Lower leg skin (tissue), 4 donors: Measurements from ENCODE around the gene STX8. TPM values are rescaled to one million over a fixed set of nuclear protein-coding genes. Genes with fewer than 3 reads are reported as not detected.

ENCODE experiments used
- DNase-seq, 2 donors: peaks; one replicate each; pipeline ENCODE4 v3.0.0-alpha.2; 2019; ENCODE audit warnings: low spot score in 2 of 2
- H3K4me3 ChIP-seq: fragments of 200-600 bp; sonication (generic); 2 replicates; pipeline ENCODE4 v1.5.1; 2017; ENCODE audit warnings: mild to moderate bottlenecking, low read depth; ENCODE audit not compliant: poor library complexity, severe bottlenecking
- POLR2A ChIP-seq, 2 donors: fragments of 450-650 bp; IDR thresholded peaks; one replicate each; pipeline ENCODE4 v1.6.1; 2016 to 2017; ENCODE audit warnings: antibody characterized with exemption in 2 of 2, mild to moderate bottlenecking in 1 of 2, moderate library complexity in 1 of 2
- WGBS, 2 donors: methylation state at CpG; one replicate each; pipeline ENCODE4 v1.1.5; 2018; 5-methylcytosine and 5-hydroxymethylcytosine counted together
- intact Hi-C: fragments of 100-400 bp; cut with DNase I; formaldehyde crosslinking; loops from one replicate; pipeline ENCODE4 v1.15.0; 2023; ENCODE audit warnings: low total_unique reads
- total RNA-seq, 4 donors: library from RNA; depleted of rRNA; stranded (reverse); fragments of >200 nt; gene quantifications; one replicate each; pipeline ENCODE4 v1.1.0, GENCODE V29; 2016
- TF ChIP-seq, protein P1 (sequence below), 3 donors: fragments of 450-650 bp; IDR thresholded peaks; one replicate each; pipeline ENCODE4 v1.5.1; 2016; ENCODE audit warnings: antibody characterized with exemption in 3 of 3, mild to moderate bottlenecking in 3 of 3, moderate library complexity in 2 of 3

STX8 gene
- total RNA-seq, 4 donors from 2014 or later = 32.1 to 56.4 (median 45.1) TPM

DNA sequence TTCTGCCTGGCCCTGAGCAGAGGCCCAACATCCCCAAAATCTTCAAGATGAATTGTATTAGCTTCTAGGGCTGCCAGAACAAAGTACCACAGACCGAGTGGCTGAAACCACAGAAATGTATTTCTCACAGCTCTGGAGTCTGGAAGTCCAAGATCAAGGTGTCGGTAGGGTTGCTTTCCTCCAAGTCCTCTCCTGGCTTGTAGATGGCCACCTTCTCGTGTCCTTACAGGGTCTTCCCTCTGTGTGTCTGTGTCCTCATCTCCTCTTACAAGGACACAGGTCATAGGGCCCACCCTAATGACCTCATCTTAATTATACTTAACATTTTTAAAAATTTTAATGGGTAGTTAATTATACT lies 338.6 kb downstream of the STX8 start:
- intact Hi-C loops = no loop called here
- H3K4me3 ChIP-seq = no peak overlapping the region
- no peak for DNase-seq
- 90 to 93% methylated on average over 3 of the region's 3 CpGs for WGBS, 2 donors
- no peak for TF ChIP-seq POLR2A (IDR thresholded peaks at IDR 0.05)
- TF ChIP-seq, protein P1, sequence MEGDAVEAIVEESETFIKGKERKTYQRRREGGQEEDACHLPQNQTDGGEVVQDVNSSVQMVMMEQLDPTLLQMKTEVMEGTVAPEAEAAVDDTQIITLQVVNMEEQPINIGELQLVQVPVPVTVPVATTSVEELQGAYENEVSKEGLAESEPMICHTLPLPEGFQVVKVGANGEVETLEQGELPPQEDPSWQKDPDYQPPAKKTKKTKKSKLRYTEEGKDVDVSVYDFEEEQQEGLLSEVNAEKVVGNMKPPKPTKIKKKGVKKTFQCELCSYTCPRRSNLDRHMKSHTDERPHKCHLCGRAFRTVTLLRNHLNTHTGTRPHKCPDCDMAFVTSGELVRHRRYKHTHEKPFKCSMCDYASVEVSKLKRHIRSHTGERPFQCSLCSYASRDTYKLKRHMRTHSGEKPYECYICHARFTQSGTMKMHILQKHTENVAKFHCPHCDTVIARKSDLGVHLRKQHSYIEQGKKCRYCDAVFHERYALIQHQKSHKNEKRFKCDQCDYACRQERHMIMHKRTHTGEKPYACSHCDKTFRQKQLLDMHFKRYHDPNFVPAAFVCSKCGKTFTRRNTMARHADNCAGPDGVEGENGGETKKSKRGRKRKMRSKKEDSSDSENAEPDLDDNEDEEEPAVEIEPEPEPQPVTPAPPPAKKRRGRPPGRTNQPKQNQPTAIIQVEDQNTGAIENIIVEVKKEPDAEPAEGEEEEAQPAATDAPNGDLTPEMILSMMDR (IDR thresholded peaks at IDR 0.05) = no peak

DNA sequence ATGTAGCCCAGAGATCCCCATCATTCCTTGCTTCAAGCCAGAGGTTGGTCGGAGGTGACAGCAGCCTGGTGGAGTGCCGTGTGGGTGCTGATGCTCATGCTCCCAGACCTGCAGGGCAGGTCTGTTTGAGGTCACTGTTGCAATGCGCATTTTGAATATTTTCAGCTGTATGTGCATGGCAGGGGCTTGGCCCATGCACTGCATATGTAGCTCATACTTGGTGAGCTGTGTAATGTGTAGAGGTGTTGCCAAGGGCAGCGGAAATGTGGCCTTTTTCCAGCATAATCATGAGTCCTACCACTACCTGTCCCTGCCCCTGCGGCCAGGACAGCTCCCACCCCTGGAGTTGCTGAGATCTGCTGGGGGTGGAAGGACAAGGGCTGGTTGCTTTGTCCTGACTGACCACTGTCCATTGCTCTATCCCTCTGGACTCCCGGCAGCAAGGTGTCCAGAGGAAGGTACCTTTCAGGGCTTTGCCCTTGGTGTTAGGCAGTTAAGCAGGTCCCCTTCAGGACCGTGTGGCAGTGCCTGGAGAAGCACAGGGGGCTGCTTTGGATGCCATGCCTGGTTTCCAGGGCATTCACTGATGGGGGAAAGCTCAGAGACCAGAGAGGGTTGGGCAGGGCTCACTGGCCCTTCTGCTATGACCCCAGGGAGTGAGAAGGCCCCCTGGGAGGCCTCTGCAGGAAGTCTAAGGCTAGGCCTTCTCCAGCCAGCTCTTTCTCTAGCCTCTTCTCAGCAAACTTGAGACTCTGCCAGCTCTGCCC lies 339.2 kb downstream of the STX8 start:
- DNase-seq = no peak
- no peak overlapping the region for H3K4me3 ChIP-seq
- TF ChIP-seq POLR2A (IDR thresholded peaks at IDR 0.05) = no peak
- TF ChIP-seq, protein P1 (IDR thresholded peaks at IDR 0.05) = no peak
- WGBS, 2 donors = 66 to 73% methylated on average over 5 to 6 of the region's 7 CpGs
- intact Hi-C loops = no loop called here

DNA sequence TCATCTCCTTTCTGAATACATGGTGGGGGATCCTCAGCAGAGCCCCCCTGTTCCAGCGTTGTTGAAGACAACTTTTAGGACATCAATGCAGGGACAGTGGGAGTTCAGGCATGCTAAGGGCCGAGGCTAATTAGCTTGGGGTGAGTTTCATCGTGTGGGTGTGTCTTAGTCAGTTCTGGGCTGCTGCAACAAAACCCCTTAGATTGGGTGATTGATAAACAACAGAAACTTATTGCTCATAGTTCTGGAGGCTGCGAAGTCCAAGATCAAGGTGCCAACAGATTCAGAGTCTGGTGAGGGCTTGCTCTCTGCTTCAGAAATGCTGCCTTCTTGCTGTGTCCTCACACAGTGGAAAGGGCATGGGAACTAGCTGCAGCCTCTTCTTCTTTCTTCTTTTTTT lies 340.3 kb downstream of the STX8 start:
- H3K4me3 ChIP-seq = no peak overlapping the region
- TF ChIP-seq, protein P1 (IDR thresholded peaks at IDR 0.05) = no peak
- TF ChIP-seq POLR2A (IDR thresholded peaks at IDR 0.05) = no peak
- DNase-seq = no peak
- intact Hi-C loops = no loop called here
- 56 to 74% methylated on average over 4 of the region's 4 CpGs for WGBS, 2 donors

DNA sequence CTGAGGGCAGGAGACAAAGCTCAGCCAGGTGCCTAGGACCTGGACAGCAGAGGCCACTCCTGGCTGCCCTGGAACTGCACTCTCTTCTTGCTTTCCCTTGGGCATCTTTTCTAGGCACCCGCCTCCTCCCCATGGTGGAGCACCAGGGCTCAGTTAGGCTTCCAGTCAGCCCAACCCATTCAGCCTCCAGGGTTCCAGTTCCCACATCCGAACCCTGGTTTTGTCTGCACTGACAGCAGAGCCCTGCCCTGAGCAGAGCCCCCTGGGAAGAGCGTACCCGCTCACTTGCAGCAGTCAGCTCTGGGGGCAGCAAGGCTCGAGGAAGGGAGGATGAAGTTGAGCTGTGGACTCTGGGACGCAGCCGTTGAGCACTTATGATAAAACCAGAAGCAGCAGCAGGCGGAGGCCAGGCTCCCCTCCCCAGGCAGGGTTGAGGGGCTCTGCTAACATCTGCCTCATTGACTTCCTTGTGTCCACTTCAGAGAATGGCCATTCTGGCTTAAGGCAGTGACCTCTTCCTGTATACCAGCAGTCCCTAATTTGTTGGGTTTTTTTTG lies 341.2 kb downstream of the STX8 start:
- intact Hi-C loops = no loop called here
- TF ChIP-seq, protein P1 (IDR thresholded peaks at IDR 0.05) = no peak
- no peak for TF ChIP-seq POLR2A (IDR thresholded peaks at IDR 0.05)
- 89% methylated on average over 8 of the region's 8 CpGs for WGBS, 2 donors
- DNase-seq = no peak
- H3K4me3 ChIP-seq = no peak overlapping the region

DNA sequence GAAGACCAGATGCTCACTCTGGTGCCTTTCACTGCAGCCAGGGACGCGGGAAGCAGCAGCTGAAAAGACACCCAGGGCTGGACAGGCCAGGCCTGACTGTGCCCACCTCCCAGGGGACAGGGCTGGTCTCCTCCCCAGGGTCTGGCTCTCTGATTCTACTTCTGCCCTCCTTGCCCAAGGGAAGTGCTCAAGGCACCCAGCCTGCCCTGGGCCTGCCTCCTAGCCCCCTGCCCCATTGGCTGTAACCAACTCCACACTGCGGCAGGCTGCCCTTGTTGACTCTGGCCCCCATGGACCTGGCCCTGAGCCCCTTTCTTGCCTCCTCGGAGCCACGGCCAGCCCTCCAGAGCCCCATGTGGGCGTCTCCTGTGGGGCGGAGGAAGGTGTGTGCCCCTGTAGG lies 341.9 kb downstream of the STX8 start:
- 83 to 90% methylated on average over 5 to 6 of the region's 7 CpGs for WGBS, 2 donors
- DNase-seq = no peak
- TF ChIP-seq, protein P1 (IDR thresholded peaks at IDR 0.05) = no peak
- no peak for TF ChIP-seq POLR2A (IDR thresholded peaks at IDR 0.05)

DNA sequence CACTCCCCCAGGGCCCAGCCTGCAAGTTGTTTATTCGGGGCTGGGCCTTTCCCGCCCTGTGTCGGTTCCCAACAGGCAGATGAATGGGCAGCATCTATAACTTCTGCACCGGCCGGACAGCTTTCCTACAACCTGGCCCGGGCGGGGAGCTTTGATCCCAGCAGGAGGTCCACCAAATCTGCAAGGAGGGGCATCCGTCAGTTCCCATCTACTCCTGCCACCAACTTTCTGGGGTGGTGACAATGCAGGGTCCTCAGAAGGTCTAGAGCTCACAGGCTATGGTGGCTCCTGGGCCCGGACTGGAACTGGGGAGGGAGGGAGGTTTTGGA lies 342.4 kb downstream of the STX8 start:
- TF ChIP-seq POLR2A (IDR thresholded peaks at IDR 0.05) = no peak
- TF ChIP-seq, protein P1 (IDR thresholded peaks at IDR 0.05) = no peak
- intact Hi-C loops = no loop called here
- H3K4me3 ChIP-seq = no peak overlapping the region
- DNase-seq = no peak
- 67 to 92% methylated on average over 4 to 9 of the region's 9 CpGs for WGBS, 2 donors

More for the DNA sequence above, 341.9 kb downstream of the STX8 start:
- no peak overlapping the region for H3K4me3 ChIP-seq
- intact Hi-C loops = no loop called here
